Neural cell (in vitro differentiated cells): ENCODE measurements around the gene PLIN3. TPM values are rescaled to one million over a fixed set of nuclear protein-coding genes. Genes with fewer than 3 reads are reported as not detected.
"Not testable (repeated sequence)": the region's sequence is repeated elsewhere in the genome, so short reads cannot be mapped to it uniquely, and the experiment has no call there.

Source experiments
- H2AFZ ChIP-seq: fragments of 200-600, 300-800 bp; sonication (generic), shearing (Covaris generic); 2 replicates; pipeline ENCODE4 v1.6.0; 2014; ENCODE audit warnings: low read depth, mild to moderate bottlenecking, antibody characterized with exemption, low read length, moderate library complexity
- H3F3A ChIP-seq: fragments of 200-600 bp; shearing (Covaris generic); 2 replicates; pipeline ENCODE4 v1.6.1; 2016; ENCODE audit warnings: mild to moderate bottlenecking, moderate library complexity, mixed read lengths, antibody characterized with exemption, low read length; ENCODE audit not compliant: insufficient read depth, poor library complexity, severe bottlenecking
- H3K27ac ChIP-seq: fragments of 200-600, 300-800 bp; sonication (generic), shearing (Covaris generic); 2 replicates; pipeline ENCODE4 v1.5.1; 2014; ENCODE audit warnings: mild to moderate bottlenecking, low read length, moderate library complexity
- H3K27me3 ChIP-seq: fragments of 300-800, 200-600 bp; sonication (generic), shearing (Covaris generic); 2 replicates; pipeline ENCODE4 v1.6.0; 2014; ENCODE audit warnings: mild to moderate bottlenecking, low read depth, low read length, moderate library complexity; ENCODE audit not compliant: insufficient read depth
- H3K36me3 ChIP-seq: fragments of 300-800, 200-600 bp; sonication (generic), shearing (Covaris generic); 2 replicates; pipeline ENCODE4 v1.5.1; 2014; ENCODE audit warnings: mild to moderate bottlenecking, antibody characterized with exemption, low read length, moderate library complexity; ENCODE audit not compliant: insufficient read depth
- H3K4me2 ChIP-seq: fragments of 300-800, 200-600 bp; sonication (generic), shearing (Covaris generic); 2 replicates; pipeline ENCODE4 v1.6.0; 2014; ENCODE audit warnings: mild to moderate bottlenecking, low read length
- H3K4me3 ChIP-seq: fragments of 300-800, 200-600 bp; sonication (generic), shearing (Covaris generic); 2 replicates; pipeline ENCODE4 v1.5.1; 2014; ENCODE audit warnings: mild to moderate bottlenecking, low read length, moderate library complexity
- H3K79me2 ChIP-seq: fragments of 200-600 bp; shearing (Covaris generic); replicated peaks from 2 replicates; pipeline ENCODE4 v1.6.0; 2014; ENCODE audit warnings: mild to moderate bottlenecking, low read length, moderate library complexity; ENCODE audit not compliant: insufficient read depth
- H3K9ac ChIP-seq: fragments of 300-800, 200-600 bp; sonication (generic), shearing (Covaris generic); 2 replicates; pipeline ENCODE4 v1.6.1; 2016; ENCODE audit warnings: mild to moderate bottlenecking, low read length, mixed read lengths
- H3K9me2 ChIP-seq: fragments of 200-600 bp; shearing (Covaris generic); 2 replicates; pipeline ENCODE4 v1.6.1; 2016; ENCODE audit warnings: mild to moderate bottlenecking, low read length, mixed read lengths; ENCODE audit not compliant: insufficient read depth
- H3K9me3 ChIP-seq: fragments of 200-600, 300-800 bp; sonication (generic), shearing (Covaris generic); 2 replicates; pipeline ENCODE4 v1.6.1; 2016; ENCODE audit warnings: mild to moderate bottlenecking, mixed run types, low read length, moderate library complexity, mixed read lengths
- H4K20me1 ChIP-seq: fragments of 200-600 bp; shearing (Covaris generic); 2 replicates; pipeline ENCODE4 v1.6.1; 2016; ENCODE audit warnings: mild to moderate bottlenecking, mixed run types; ENCODE audit not compliant: insufficient read depth
- EP300 ChIP-seq: fragments of 450-650 bp; conservative IDR thresholded peaks from 2 replicates; pipeline ENCODE4 v1.6.1; 2014; ENCODE audit warnings: antibody characterized with exemption, mild to moderate bottlenecking, moderate library complexity; ENCODE audit not compliant: poor library complexity, severe bottlenecking
- EZH2 ChIP-seq: fragments of 200-600, 300-800 bp; shearing (Covaris generic), sonication (generic); IDR thresholded peaks from 2 replicates; pipeline ENCODE4 v1.6.1; 2014; ENCODE audit warnings: antibody characterized with exemption, low read length, borderline replicate concordance, mild to moderate bottlenecking; ENCODE audit not compliant: insufficient read depth, poor library complexity, severe bottlenecking
- MXI1 ChIP-seq: fragments of 450-650 bp; conservative IDR thresholded peaks from 2 replicates; pipeline ENCODE4 v1.6.1; 2014; ENCODE audit warnings: antibody characterized with exemption, mild to moderate bottlenecking; ENCODE audit not compliant: poor library complexity, severe bottlenecking
- POLR2AphosphoS5 ChIP-seq: IDR thresholded peaks from 2 replicates; pipeline ENCODE4 v1.6.1; 2012
- RAD21 ChIP-seq: fragments of 450-650 bp; conservative IDR thresholded peaks from 2 replicates; pipeline ENCODE4 v1.6.1; 2014; ENCODE audit warnings: antibody characterized with exemption, mild to moderate bottlenecking, moderate library complexity
- SMC3 ChIP-seq: fragments of 450-650 bp; conservative IDR thresholded peaks from 2 replicates; pipeline ENCODE4 v1.6.1; 2014; ENCODE audit warnings: antibody characterized with exemption, mild to moderate bottlenecking, moderate library complexity; ENCODE audit not compliant: poor library complexity
- TAF1 ChIP-seq: IDR thresholded peaks from 2 replicates; pipeline ENCODE4 v1.6.1; 2012; ENCODE audit warnings: low read depth
- polyA plus RNA-seq: library from polyadenylated mRNA; depleted of rRNA; stranded (reverse); fragments of >200 nt; gene quantifications from 2 replicates; pipeline ENCODE4 v1.2.3, GENCODE V29; 2014
- TF ChIP-seq, protein P1 (sequence below): fragments of 450-650 bp; IDR thresholded peaks from 2 replicates; pipeline ENCODE4 v1.5.1; 2014; ENCODE audit warnings: antibody characterized with exemption, mild to moderate bottlenecking, moderate library complexity; ENCODE audit not compliant: poor library complexity, severe bottlenecking
- TF ChIP-seq, protein P2 (sequence below): IDR thresholded peaks from 2 replicates; pipeline ENCODE4 v1.6.1; 2012; ENCODE audit warnings: borderline replicate concordance

PLIN3 gene
- polyA plus RNA-seq, 1 donor from 2014 or later, result 0.71 TPM

DNA sequence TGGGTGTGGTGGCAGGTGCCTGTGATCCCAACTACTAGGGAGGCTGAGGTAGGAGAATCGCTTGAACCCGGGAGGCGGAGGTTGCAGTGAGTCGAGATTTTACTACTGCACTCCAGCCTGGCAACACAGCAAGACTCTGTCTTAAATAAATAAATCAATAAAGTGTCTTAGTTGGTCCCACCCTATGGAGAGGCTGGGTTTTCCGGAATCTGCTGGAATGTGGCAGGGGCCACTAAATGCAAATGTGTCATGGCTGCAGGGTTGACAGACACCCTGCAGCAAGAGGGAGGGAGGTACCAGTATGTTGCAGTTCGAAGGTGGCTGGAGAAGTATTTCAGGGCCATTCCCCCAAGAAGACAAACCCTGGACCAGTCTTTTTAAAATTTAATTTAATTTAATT, 17.5 kb upstream of the PLIN3 start:
- not testable (repeated sequence) for H3K27me3 ChIP-seq, H4K20me1 ChIP-seq

DNA sequence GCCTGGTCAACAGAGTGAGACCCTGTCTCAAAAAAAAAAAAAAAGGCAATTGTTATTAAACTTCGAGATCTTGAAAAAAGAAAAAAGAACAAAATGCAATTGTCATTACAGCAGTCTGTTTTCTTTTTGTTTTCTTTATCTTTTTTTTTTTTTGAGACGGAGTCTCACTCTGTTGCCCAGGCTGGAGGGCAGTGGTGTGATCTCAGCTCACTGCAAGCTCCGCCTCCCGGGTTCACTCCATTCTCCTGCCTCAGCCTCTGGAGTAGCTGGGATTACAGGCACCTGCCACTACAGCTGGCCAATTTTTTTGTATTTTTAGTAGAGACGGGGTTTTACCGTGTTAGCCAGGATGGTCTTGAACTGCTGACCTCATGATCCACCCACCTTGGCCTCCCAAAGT, 15.4 kb upstream of the PLIN3 start:
- H3K4me2 ChIP-seq, H3K79me2 ChIP-seq, H3K9me3 ChIP-seq, H2AFZ ChIP-seq, H3K4me3 ChIP-seq, H4K20me1 ChIP-seq, H3F3A ChIP-seq, H3K27ac ChIP-seq, H3K9me2 ChIP-seq, H3K36me3 ChIP-seq, H3K27me3 ChIP-seq, H3K9ac ChIP-seq: not testable (repeated sequence)

More for the DNA sequence above, 17.5 kb upstream of the PLIN3 start:
- not testable (repeated sequence) for H3K9me3 ChIP-seq, H3K79me2 ChIP-seq, H3K4me2 ChIP-seq, H3F3A ChIP-seq, H3K4me3 ChIP-seq, H3K36me3 ChIP-seq, H3K9ac ChIP-seq, H3K9me2 ChIP-seq, H2AFZ ChIP-seq, H3K27ac ChIP-seq

DNA sequence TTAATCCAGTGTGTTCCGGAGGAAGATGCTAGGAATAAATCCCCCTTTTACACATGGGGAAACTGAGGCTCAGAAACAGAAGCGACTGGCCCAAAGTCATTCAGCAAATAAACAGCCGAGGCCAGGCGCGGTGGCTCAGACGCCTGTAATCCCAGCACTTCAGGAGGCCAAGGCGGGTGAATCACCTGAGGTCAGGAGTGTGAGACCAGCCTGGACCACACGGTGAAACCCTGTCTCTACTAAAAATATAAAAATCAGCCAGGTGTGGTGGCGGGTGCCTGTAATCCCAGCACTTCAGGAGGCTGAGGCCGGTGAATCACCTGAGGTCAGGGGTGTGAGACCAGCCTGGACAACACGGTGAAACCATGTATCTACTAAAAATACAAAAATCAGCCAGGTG, 11.6 kb upstream of the PLIN3 start:
- H3K4me3 ChIP-seq, result no peak overlapping the region
- no peaks in the 10 kb centered on the region for H3K9me2 ChIP-seq
- no peaks in the 10 kb centered on the region for H3K79me2 ChIP-seq
- no peaks in the 10 kb centered on the region for H3K36me3 ChIP-seq
- no peak overlapping the region for H2AFZ ChIP-seq
- H3K4me2 ChIP-seq, result no peak overlapping the region
- H3K27ac ChIP-seq, result no peak overlapping the region
- H3F3A ChIP-seq, result no peaks in the 10 kb centered on the region
- no peaks in the 10 kb centered on the region for H3K9me3 ChIP-seq
- H3K9ac ChIP-seq, result no peak overlapping the region
- TF ChIP-seq EZH2 (no peak), POLR2AphosphoS5 (no peak), TAF1 (no peak), RAD21 (no peak), EP300 (no peak), MXI1 (no peak), SMC3 (no peak)
- TF ChIP-seq, protein P1, sequence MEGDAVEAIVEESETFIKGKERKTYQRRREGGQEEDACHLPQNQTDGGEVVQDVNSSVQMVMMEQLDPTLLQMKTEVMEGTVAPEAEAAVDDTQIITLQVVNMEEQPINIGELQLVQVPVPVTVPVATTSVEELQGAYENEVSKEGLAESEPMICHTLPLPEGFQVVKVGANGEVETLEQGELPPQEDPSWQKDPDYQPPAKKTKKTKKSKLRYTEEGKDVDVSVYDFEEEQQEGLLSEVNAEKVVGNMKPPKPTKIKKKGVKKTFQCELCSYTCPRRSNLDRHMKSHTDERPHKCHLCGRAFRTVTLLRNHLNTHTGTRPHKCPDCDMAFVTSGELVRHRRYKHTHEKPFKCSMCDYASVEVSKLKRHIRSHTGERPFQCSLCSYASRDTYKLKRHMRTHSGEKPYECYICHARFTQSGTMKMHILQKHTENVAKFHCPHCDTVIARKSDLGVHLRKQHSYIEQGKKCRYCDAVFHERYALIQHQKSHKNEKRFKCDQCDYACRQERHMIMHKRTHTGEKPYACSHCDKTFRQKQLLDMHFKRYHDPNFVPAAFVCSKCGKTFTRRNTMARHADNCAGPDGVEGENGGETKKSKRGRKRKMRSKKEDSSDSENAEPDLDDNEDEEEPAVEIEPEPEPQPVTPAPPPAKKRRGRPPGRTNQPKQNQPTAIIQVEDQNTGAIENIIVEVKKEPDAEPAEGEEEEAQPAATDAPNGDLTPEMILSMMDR, result no peak
- TF ChIP-seq, protein P2, sequence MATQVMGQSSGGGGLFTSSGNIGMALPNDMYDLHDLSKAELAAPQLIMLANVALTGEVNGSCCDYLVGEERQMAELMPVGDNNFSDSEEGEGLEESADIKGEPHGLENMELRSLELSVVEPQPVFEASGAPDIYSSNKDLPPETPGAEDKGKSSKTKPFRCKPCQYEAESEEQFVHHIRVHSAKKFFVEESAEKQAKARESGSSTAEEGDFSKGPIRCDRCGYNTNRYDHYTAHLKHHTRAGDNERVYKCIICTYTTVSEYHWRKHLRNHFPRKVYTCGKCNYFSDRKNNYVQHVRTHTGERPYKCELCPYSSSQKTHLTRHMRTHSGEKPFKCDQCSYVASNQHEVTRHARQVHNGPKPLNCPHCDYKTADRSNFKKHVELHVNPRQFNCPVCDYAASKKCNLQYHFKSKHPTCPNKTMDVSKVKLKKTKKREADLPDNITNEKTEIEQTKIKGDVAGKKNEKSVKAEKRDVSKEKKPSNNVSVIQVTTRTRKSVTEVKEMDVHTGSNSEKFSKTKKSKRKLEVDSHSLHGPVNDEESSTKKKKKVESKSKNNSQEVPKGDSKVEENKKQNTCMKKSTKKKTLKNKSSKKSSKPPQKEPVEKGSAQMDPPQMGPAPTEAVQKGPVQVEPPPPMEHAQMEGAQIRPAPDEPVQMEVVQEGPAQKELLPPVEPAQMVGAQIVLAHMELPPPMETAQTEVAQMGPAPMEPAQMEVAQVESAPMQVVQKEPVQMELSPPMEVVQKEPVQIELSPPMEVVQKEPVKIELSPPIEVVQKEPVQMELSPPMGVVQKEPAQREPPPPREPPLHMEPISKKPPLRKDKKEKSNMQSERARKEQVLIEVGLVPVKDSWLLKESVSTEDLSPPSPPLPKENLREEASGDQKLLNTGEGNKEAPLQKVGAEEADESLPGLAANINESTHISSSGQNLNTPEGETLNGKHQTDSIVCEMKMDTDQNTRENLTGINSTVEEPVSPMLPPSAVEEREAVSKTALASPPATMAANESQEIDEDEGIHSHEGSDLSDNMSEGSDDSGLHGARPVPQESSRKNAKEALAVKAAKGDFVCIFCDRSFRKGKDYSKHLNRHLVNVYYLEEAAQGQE, result no peak
- no peaks in the 10 kb centered on the region for H3K27me3 ChIP-seq
- no peaks in the 10 kb centered on the region for H4K20me1 ChIP-seq
